Neural cell (in vitro differentiated cells): ENCODE measurements around the gene PIAS1. TPM values are rescaled to one million over a fixed set of nuclear protein-coding genes. Genes with fewer than 3 reads are reported as not detected.

Source experiments
- H2AFZ ChIP-seq: fragments of 200-600, 300-800 bp; sonication (generic), shearing (Covaris generic); 2 replicates; pipeline ENCODE4 v1.6.0; 2014; ENCODE audit warnings: low read depth, mild to moderate bottlenecking, antibody characterized with exemption, low read length, moderate library complexity
- H3F3A ChIP-seq: fragments of 200-600 bp; shearing (Covaris generic); 2 replicates; pipeline ENCODE4 v1.6.1; 2016; ENCODE audit warnings: mild to moderate bottlenecking, moderate library complexity, mixed read lengths, antibody characterized with exemption, low read length; ENCODE audit not compliant: insufficient read depth, poor library complexity, severe bottlenecking
- H3K27ac ChIP-seq: fragments of 200-600, 300-800 bp; sonication (generic), shearing (Covaris generic); 2 replicates; pipeline ENCODE4 v1.5.1; 2014; ENCODE audit warnings: mild to moderate bottlenecking, low read length, moderate library complexity
- H3K27me3 ChIP-seq: fragments of 300-800, 200-600 bp; sonication (generic), shearing (Covaris generic); 2 replicates; pipeline ENCODE4 v1.6.0; 2014; ENCODE audit warnings: mild to moderate bottlenecking, low read depth, low read length, moderate library complexity; ENCODE audit not compliant: insufficient read depth
- H3K36me3 ChIP-seq: fragments of 300-800, 200-600 bp; sonication (generic), shearing (Covaris generic); 2 replicates; pipeline ENCODE4 v1.5.1; 2014; ENCODE audit warnings: mild to moderate bottlenecking, antibody characterized with exemption, low read length, moderate library complexity; ENCODE audit not compliant: insufficient read depth
- H3K4me2 ChIP-seq: fragments of 300-800, 200-600 bp; sonication (generic), shearing (Covaris generic); 2 replicates; pipeline ENCODE4 v1.6.0; 2014; ENCODE audit warnings: mild to moderate bottlenecking, low read length
- H3K4me3 ChIP-seq: fragments of 300-800, 200-600 bp; sonication (generic), shearing (Covaris generic); 2 replicates; pipeline ENCODE4 v1.5.1; 2014; ENCODE audit warnings: mild to moderate bottlenecking, low read length, moderate library complexity
- H3K79me2 ChIP-seq: fragments of 200-600 bp; shearing (Covaris generic); replicated peaks from 2 replicates; pipeline ENCODE4 v1.6.0; 2014; ENCODE audit warnings: mild to moderate bottlenecking, low read length, moderate library complexity; ENCODE audit not compliant: insufficient read depth
- H3K9ac ChIP-seq: fragments of 300-800, 200-600 bp; sonication (generic), shearing (Covaris generic); 2 replicates; pipeline ENCODE4 v1.6.1; 2016; ENCODE audit warnings: mild to moderate bottlenecking, low read length, mixed read lengths
- H3K9me2 ChIP-seq: fragments of 200-600 bp; shearing (Covaris generic); 2 replicates; pipeline ENCODE4 v1.6.1; 2016; ENCODE audit warnings: mild to moderate bottlenecking, low read length, mixed read lengths; ENCODE audit not compliant: insufficient read depth
- H3K9me3 ChIP-seq: fragments of 200-600, 300-800 bp; sonication (generic), shearing (Covaris generic); 2 replicates; pipeline ENCODE4 v1.6.1; 2016; ENCODE audit warnings: mild to moderate bottlenecking, mixed run types, low read length, moderate library complexity, mixed read lengths
- H4K20me1 ChIP-seq: fragments of 200-600 bp; shearing (Covaris generic); 2 replicates; pipeline ENCODE4 v1.6.1; 2016; ENCODE audit warnings: mild to moderate bottlenecking, mixed run types; ENCODE audit not compliant: insufficient read depth
- CTCF ChIP-seq: fragments of 450-650 bp; IDR thresholded peaks from 2 replicates; pipeline ENCODE4 v1.5.1; 2014; ENCODE audit warnings: antibody characterized with exemption, mild to moderate bottlenecking, moderate library complexity; ENCODE audit not compliant: poor library complexity, severe bottlenecking
- EP300 ChIP-seq: fragments of 450-650 bp; conservative IDR thresholded peaks from 2 replicates; pipeline ENCODE4 v1.6.1; 2014; ENCODE audit warnings: antibody characterized with exemption, mild to moderate bottlenecking, moderate library complexity; ENCODE audit not compliant: poor library complexity, severe bottlenecking
- EZH2 ChIP-seq: fragments of 200-600, 300-800 bp; shearing (Covaris generic), sonication (generic); IDR thresholded peaks from 2 replicates; pipeline ENCODE4 v1.6.1; 2014; ENCODE audit warnings: antibody characterized with exemption, low read length, borderline replicate concordance, mild to moderate bottlenecking; ENCODE audit not compliant: insufficient read depth, poor library complexity, severe bottlenecking
- MXI1 ChIP-seq: fragments of 450-650 bp; conservative IDR thresholded peaks from 2 replicates; pipeline ENCODE4 v1.6.1; 2014; ENCODE audit warnings: antibody characterized with exemption, mild to moderate bottlenecking; ENCODE audit not compliant: poor library complexity, severe bottlenecking
- POLR2AphosphoS5 ChIP-seq: IDR thresholded peaks from 2 replicates; pipeline ENCODE4 v1.6.1; 2012
- RAD21 ChIP-seq: fragments of 450-650 bp; conservative IDR thresholded peaks from 2 replicates; pipeline ENCODE4 v1.6.1; 2014; ENCODE audit warnings: antibody characterized with exemption, mild to moderate bottlenecking, moderate library complexity
- REST ChIP-seq: IDR thresholded peaks from 2 replicates; pipeline ENCODE4 v1.6.1; 2012; ENCODE audit warnings: borderline replicate concordance
- SMC3 ChIP-seq: fragments of 450-650 bp; conservative IDR thresholded peaks from 2 replicates; pipeline ENCODE4 v1.6.1; 2014; ENCODE audit warnings: antibody characterized with exemption, mild to moderate bottlenecking, moderate library complexity; ENCODE audit not compliant: poor library complexity
- TAF1 ChIP-seq: IDR thresholded peaks from 2 replicates; pipeline ENCODE4 v1.6.1; 2012; ENCODE audit warnings: low read depth
- polyA plus RNA-seq: library from polyadenylated mRNA; depleted of rRNA; stranded (reverse); fragments of >200 nt; gene quantifications from 2 replicates; pipeline ENCODE4 v1.2.3, GENCODE V29; 2014

Gene PIAS1
- polyA plus RNA-seq, 1 donor from 2014 or later, result 14.3 TPM

- Histone ChIP-seq H3K9me3 (no peaks in the 10 kb centered on the region), H3K9me2 (no peaks in the 10 kb centered on the region)
Measured at GRCh38 chr15:68025835-68026424, 28.2 kb upstream of the PIAS1 start.

GRCh38 chr15:68027388-68027787 is 26.7 kb upstream of the PIAS1 start:
- Histone ChIP-seq H3K27ac (no peak overlapping the region), H3K9ac (no peak overlapping the region), H4K20me1 (no peaks in the 10 kb centered on the region), H3K9me2 (no peaks in the 10 kb centered on the region), H3F3A (no peaks in the 10 kb centered on the region), H3K79me2 (no peaks in the 10 kb centered on the region), H3K9me3 (no peaks in the 10 kb centered on the region), H2AFZ (no peak overlapping the region), H3K4me3 (no peak overlapping the region), H3K27me3 (no peaks in the 10 kb centered on the region), H3K36me3 (no peaks in the 10 kb centered on the region), H3K4me2 (no peak overlapping the region)
- TF ChIP-seq TAF1, result no peak
- TF ChIP-seq EZH2, result no peak
- no peak for TF ChIP-seq EP300
- no peak for TF ChIP-seq RAD21

More at GRCh38 chr15:68025835-68026424, 28.2 kb upstream of the PIAS1 start:
- no peak overlapping the region for H2AFZ ChIP-seq
- H3K9ac ChIP-seq, result no peak overlapping the region
- no peaks in the 10 kb centered on the region for H3K36me3 ChIP-seq
- H3K4me2 ChIP-seq, result no peak overlapping the region
- no peak overlapping the region for H3K27ac ChIP-seq
- no peaks in the 10 kb centered on the region for H3F3A ChIP-seq
- H4K20me1 ChIP-seq, result no peaks in the 10 kb centered on the region
- H3K4me3 ChIP-seq, result no peak overlapping the region
- H3K27me3 ChIP-seq, result no peaks in the 10 kb centered on the region
- H3K79me2 ChIP-seq, result no peaks in the 10 kb centered on the region
- TF ChIP-seq EZH2 (no peak), MXI1 (no peak), REST (no peak)

GRCh38 chr15:68028137-68028887 is 25.8 kb upstream of the PIAS1 start:
- Histone ChIP-seq H2AFZ (no peak overlapping the region), H3K36me3 (no peaks in the 10 kb centered on the region), H3F3A (no peaks in the 10 kb centered on the region), H3K4me3 (no peak overlapping the region), H3K27me3 (no peaks in the 10 kb centered on the region), H4K20me1 (no peaks in the 10 kb centered on the region), H3K4me2 (no peak overlapping the region), H3K9me2 (no peaks in the 10 kb centered on the region), H3K27ac (no peak overlapping the region), H3K79me2 (no peaks in the 10 kb centered on the region), H3K9me3 (no peaks in the 10 kb centered on the region), H3K9ac (no peak overlapping the region)
- no peak for TF ChIP-seq TAF1
- TF ChIP-seq EZH2, result no peak
- no peak for TF ChIP-seq SMC3
- no peak for TF ChIP-seq EP300
- TF ChIP-seq CTCF, result no peak
- TF ChIP-seq POLR2AphosphoS5, result no peak
- TF ChIP-seq MXI1, result no peak
- no peak for TF ChIP-seq RAD21
